A549 (cell line): ENCODE measurements around the gene HYAL3. TPM values are rescaled to one million over a fixed set of nuclear protein-coding genes. Genes with fewer than 3 reads are reported as not detected.

Experiments
- ATAC-seq, 2 experiments: fragments of 200-7000 bp in 1 of 2; fragments of >200 bp in 1 of 2; cut with Nextera tagmentation in 1 of 2; cut with Tn5 transposase in 1 of 2; 3 replicates each; pipeline versions ENCODE4 v1.8.0 to v1.9.1; 2018 to 2020; ENCODE audit warnings: mild to moderate bottlenecking in 1 of 2, moderate library complexity in 1 of 2
- CTCF ChIA-PET: fragments of 300-600 bp; sonication (Branson Sonifier 250); formaldehyde crosslinking; extraction: SDS; loops from one replicate; lab custom pipeline; 2021; ENCODE audit warnings: antibody characterized with exemption, inconsistent platforms; lab: Yijun Ruan, JAX
- POLR2A ChIA-PET: fragments of 350-600 bp; formaldehyde crosslinking; extraction: SDS; loops from one replicate; lab custom pipeline; 2021; ENCODE audit warnings: antibody characterized with exemption, inconsistent platforms; lab: Yijun Ruan, JAX
- DNase-seq, 2 experiments: peaks; one replicate each; pipeline versions ENCODE4 v3.0.0 to v3.0.0-alpha.2; 2011 to 2016; ENCODE audit warnings: low read depth in 1 of 2, low spot score in 1 of 2
- FAIRE-seq: peaks from 2 replicates; lab custom pipeline; 2011; peaks lifted over from hg19 to GRCh38; lab: Jason Lieb, UNC
- H3K27ac ChIP-seq, 2 experiments: fragments of >200 bp; sonication (Bioruptor Twin); formaldehyde crosslinking; 3 replicates each; pipeline ENCODE4 v1.5.1; 2016 to 2017
- H3K4me1 ChIP-seq: fragments of >200 bp; sonication (Bioruptor Twin); formaldehyde crosslinking; 3 replicates; pipeline ENCODE4 v1.6.1; 2016
- H3K4me2 ChIP-seq: fragments of >200 bp; sonication (Bioruptor Twin); formaldehyde crosslinking; 3 replicates; pipeline ENCODE4 v1.6.1; 2016
- H3K4me3 ChIP-seq: fragments of >200 bp; sonication (Bioruptor Twin); formaldehyde crosslinking; 3 replicates; pipeline ENCODE4 v1.5.1; 2016
- H3K9me3 ChIP-seq: fragments of >200 bp; sonication (Bioruptor Twin); formaldehyde crosslinking; 3 replicates; pipeline ENCODE4 v1.6.1; 2016
- CHD2 ChIP-seq: fragments of 150-350 bp; IDR thresholded peaks from 2 replicates; pipeline ENCODE4 v1.6.1; 2014; ENCODE audit warnings: low read length; ENCODE audit not compliant: partially characterized antibody
- CHD4 ChIP-seq: fragments of 200-600 bp; sonication (generic); IDR thresholded peaks from 2 replicates; pipeline ENCODE4 v1.6.1; 2016; ENCODE audit warnings: antibody characterized with exemption, mild to moderate bottlenecking, borderline replicate concordance
- CTCF ChIP-seq: fragments of >200 bp; sonication (Bioruptor Twin); formaldehyde crosslinking; IDR thresholded peaks from 3 replicates; pipeline ENCODE4 v1.5.1; 2016
- FOSB ChIP-seq: fragments of 250-450 bp; sonication (Bioruptor Pico); IDR thresholded peaks from 2 replicates; pipeline ENCODE4 v1.5.0; 2020; ENCODE audit warnings: mild to moderate bottlenecking, moderate library complexity
- FOXS1 ChIP-seq: fragments of 250-450 bp; sonication (Bioruptor Pico); IDR thresholded peaks from 2 replicates; pipeline ENCODE4 v1.5.0; 2020; ENCODE audit warnings: mild to moderate bottlenecking, moderate library complexity
- HMGXB4 ChIP-seq: fragments of 250-450 bp; sonication (Bioruptor Pico); IDR thresholded peaks from 2 replicates; pipeline ENCODE4 v1.5.0; 2021; ENCODE audit warnings: mild to moderate bottlenecking, moderate library complexity, borderline replicate concordance
- HOXA7 ChIP-seq: fragments of 250-450 bp; sonication (Bioruptor Pico); IDR thresholded peaks from 2 replicates; pipeline ENCODE4 v1.5.0; 2020; ENCODE audit warnings: mild to moderate bottlenecking, moderate library complexity
- KDM5A ChIP-seq: fragments of 200-600 bp; sonication (generic); IDR thresholded peaks from 2 replicates; pipeline ENCODE4 v1.6.1; 2016; ENCODE audit warnings: antibody characterized with exemption, mild to moderate bottlenecking
- MYC ChIP-seq: IDR thresholded peaks from 2 replicates; pipeline ENCODE4 v1.6.1; 2012; ENCODE audit warnings: mild to moderate bottlenecking, inconsistent platforms, low read length, improper control_type of control experiment, borderline replicate concordance
- NFE2L2 ChIP-seq: fragments of 150-350 bp; conservative IDR thresholded peaks from 2 replicates; pipeline ENCODE4 v1.6.1; 2014; ENCODE audit warnings: low read length
- PHF8 ChIP-seq: fragments of 200-600 bp; sonication (generic); IDR thresholded peaks from 2 replicates; pipeline ENCODE4 v1.6.1; 2016; ENCODE audit warnings: low read depth, mild to moderate bottlenecking, antibody characterized with exemption, moderate library complexity, borderline replicate concordance
- POLR2AphosphoS2 ChIP-seq: conservative IDR thresholded peaks from 2 replicates; pipeline ENCODE4 v1.6.1; 2012; ENCODE audit warnings: low read length, improper control_type of control experiment, inconsistent platforms
- SREBF2 ChIP-seq: fragments of 450-650 bp; IDR thresholded peaks from 2 replicates; pipeline ENCODE4 v1.6.1; 2014; ENCODE audit warnings: mild to moderate bottlenecking, moderate library complexity
- TFCP2L1 ChIP-seq: fragments of 250-450 bp; sonication (Bioruptor Pico); IDR thresholded peaks from 2 replicates; pipeline ENCODE4 v1.5.0; 2021; ENCODE audit warnings: mild to moderate bottlenecking
- TP53 ChIP-seq: fragments of 250-450 bp; sonication (Bioruptor Pico); IDR thresholded peaks from 2 replicates; pipeline ENCODE4 v1.5.0; 2021; ENCODE audit warnings: mild to moderate bottlenecking, moderate library complexity
- ZC3H11A ChIP-seq: fragments of 450-650 bp; IDR thresholded peaks from 2 replicates; pipeline ENCODE4 v1.6.1; 2014; ENCODE audit warnings: antibody characterized with exemption, mild to moderate bottlenecking
- ZSCAN20 ChIP-seq: fragments of 250-450 bp; sonication (Bioruptor Pico); IDR thresholded peaks from 2 replicates; pipeline ENCODE4 v1.8.0; 2022; ENCODE audit warnings: mild to moderate bottlenecking, moderate library complexity
- WGBS: methylation state at CpG from one replicate; pipeline ENCODE4 v1.1.6; 2017; ENCODE audit errors: missing lambda C conversion rate; 5-methylcytosine and 5-hydroxymethylcytosine counted together
- polyA plus RNA-seq, 4 experiments: library from polyadenylated mRNA; depleted of rRNA in 3 of 4; stranded (reverse); fragments of >200 nt; fragmentation: RNase III in 1 of 4; extraction: RNeasy Plus Mini Kit Qiagen cat#74134 plus additional on column Dnase treatment in 1 of 4; gene quantifications; 2 replicates in 3 of 4; 3 replicates in 1 of 4; pipeline ENCODE4 v1.2.3, GENCODE V29; 2011 to 2017
- TF ChIP-seq, protein P1 (sequence below): fragments of 150-350 bp; IDR thresholded peaks from 2 replicates; pipeline ENCODE4 v1.6.1; 2014; ENCODE audit warnings: low read depth, mild to moderate bottlenecking, low read length
- TF ChIP-seq, protein P2 (sequence below): IDR thresholded peaks from 2 replicates; pipeline ENCODE4 v1.6.1; 2012
- TF ChIP-seq, protein P3 (sequence below): fragments of >200 bp; sonication (Bioruptor Twin); formaldehyde crosslinking; IDR thresholded peaks from 2 replicates; pipeline ENCODE4 v1.6.1; 2016

HYAL3 gene
- polyA plus RNA-seq, 2 of the 4 experiments (the other 2 are of a cell fraction), result 3.0 to 5.0 TPM

GRCh38 chr3:50289130-50289529 is 10.1 kb downstream of the HYAL3 start:
- DNase-seq (no peak), FAIRE-seq (no peak), ATAC-seq (no peak)
- no peak overlapping the region for H3K4me2 ChIP-seq
- TF ChIP-seq NFE2L2 (no peak), FOSB (CRISPR knock-in tag) (no peak), MYC (no peak), POLR2AphosphoS2 (no peak), CTCF (no peak), PHF8 (no peak), FOXS1 (CRISPR knock-in tag) (no peak), CHD2 (no peak)
- TF ChIP-seq, protein P1, sequence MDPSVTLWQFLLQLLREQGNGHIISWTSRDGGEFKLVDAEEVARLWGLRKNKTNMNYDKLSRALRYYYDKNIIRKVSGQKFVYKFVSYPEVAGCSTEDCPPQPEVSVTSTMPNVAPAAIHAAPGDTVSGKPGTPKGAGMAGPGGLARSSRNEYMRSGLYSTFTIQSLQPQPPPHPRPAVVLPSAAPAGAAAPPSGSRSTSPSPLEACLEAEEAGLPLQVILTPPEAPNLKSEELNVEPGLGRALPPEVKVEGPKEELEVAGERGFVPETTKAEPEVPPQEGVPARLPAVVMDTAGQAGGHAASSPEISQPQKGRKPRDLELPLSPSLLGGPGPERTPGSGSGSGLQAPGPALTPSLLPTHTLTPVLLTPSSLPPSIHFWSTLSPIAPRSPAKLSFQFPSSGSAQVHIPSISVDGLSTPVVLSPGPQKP, result no peak
- WGBS, result 95% methylated on average over 6 of the region's 6 CpGs
- H3K4me1 ChIP-seq, result peaks cover 13% of the 10 kb centered on the region; the same call in 2 of the 3 replicates
- CTCF ChIA-PET, result interaction anchor here (0.6 to 1.5 kb wide), 2 partner anchors 15 to 58 kb away, joined by 3 to 4 read pairs; no protein-coding TSS in a partner anchor
- H3K4me3 ChIP-seq, result no peak overlapping the region
- H3K9me3 ChIP-seq, result no peaks in the 10 kb centered on the region
- no peak overlapping the region for H3K27ac ChIP-seq
- POLR2A ChIA-PET, result no interaction called here

DNA sequence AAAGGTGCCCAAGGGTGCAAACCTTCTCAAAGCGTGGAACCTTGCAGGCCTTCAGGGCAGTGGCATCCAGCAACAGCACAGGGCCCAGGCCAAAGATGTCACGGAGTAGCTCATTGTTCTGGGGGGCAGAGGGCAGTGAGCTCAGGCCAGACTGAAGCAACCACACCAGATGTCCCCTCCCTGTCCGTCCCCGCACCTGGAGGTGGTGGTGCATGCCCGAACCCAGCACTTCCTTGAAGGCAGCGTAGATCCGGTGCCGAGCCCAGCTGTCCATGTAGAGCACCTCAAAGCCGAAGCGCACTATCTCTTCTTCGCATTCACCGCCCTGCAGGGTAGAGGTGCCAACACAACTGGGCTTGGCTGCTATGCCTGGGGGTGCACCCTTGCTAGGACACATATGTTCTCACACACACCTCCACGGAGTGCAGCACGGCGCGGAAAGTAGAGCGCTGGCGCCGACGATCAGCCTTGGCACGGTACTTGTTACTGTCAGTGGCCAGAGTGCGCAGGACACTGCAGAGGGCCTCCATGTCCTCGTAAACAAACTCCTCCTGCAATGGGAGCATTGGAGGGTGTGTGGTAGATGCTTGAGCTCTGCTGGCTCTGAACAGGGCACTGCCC is 10.7 kb downstream of the HYAL3 start:
- Histone ChIP-seq H3K4me1 (peaks cover 13% of the 10 kb centered on the region; the same call in 2 of the 3 replicates), H3K4me3 (no peak overlapping the region), H3K4me2 (no peak overlapping the region), H3K9me3 (no peaks in the 10 kb centered on the region), H3K27ac (no peak overlapping the region)
- ChIA-PET CTCF (interaction anchor here (1.0 to 1.4 kb wide), 2 partner anchors 11 to 16 kb away, joined by 3 to 6 read pairs; no protein-coding TSS in a partner anchor), POLR2A (no interaction called here)
- DNase-seq, result no peak
- no peak for FAIRE-seq
- TF ChIP-seq HOXA7, result no peak
- TF ChIP-seq FOXS1 (CRISPR knock-in tag), result no peak
- TF ChIP-seq TP53 (CRISPR knock-in tag), result no peak
- TF ChIP-seq PHF8, result no peak
- TF ChIP-seq, protein P1, result no peak
- no peak for TF ChIP-seq CHD4
- TF ChIP-seq, protein P2, sequence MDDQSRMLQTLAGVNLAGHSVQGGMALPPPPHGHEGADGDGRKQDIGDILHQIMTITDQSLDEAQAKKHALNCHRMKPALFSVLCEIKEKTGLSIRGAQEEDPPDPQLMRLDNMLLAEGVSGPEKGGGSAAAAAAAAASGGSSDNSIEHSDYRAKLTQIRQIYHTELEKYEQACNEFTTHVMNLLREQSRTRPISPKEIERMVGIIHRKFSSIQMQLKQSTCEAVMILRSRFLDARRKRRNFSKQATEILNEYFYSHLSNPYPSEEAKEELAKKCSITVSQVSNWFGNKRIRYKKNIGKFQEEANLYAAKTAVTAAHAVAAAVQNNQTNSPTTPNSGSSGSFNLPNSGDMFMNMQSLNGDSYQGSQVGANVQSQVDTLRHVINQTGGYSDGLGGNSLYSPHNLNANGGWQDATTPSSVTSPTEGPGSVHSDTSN, result no peak
- no peak for TF ChIP-seq SREBF2
- no peak for TF ChIP-seq TFCP2L1 (CRISPR knock-in tag)
- no peak for TF ChIP-seq KDM5A
- TF ChIP-seq ZC3H11A, result no peak
- TF ChIP-seq HMGXB4 (CRISPR knock-in tag), result no peak
- TF ChIP-seq, protein P3, sequence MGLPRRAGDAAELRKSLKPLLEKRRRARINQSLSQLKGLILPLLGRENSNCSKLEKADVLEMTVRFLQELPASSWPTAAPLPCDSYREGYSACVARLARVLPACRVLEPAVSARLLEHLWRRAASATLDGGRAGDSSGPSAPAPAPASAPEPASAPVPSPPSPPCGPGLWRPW, result no peak
- TF ChIP-seq ZSCAN20, result no peak
- 95% methylated on average over 20 of the region's 23 CpGs for WGBS
- ATAC-seq, result no peak
